Caco-2 (cell line): Measurements from ENCODE around the gene ZNF346. TPM values are rescaled to one million over a fixed set of nuclear protein-coding genes. Genes with fewer than 3 reads are reported as not detected.

Source experiments
- BruUV-seq: library from RNA; stranded (reverse); fragments of 400-500 nt; replicated peaks from 2 replicates; lab custom pipeline; 2021; lab: Mats Ljungman, UMichigan
- CTCF ChIA-PET: fragments of 300-600 bp; sonication (Branson Sonifier 250); formaldehyde crosslinking; loops from one replicate; lab custom pipeline; 2022; ENCODE audit warnings: antibody characterized with exemption; lab: Charles Lee
- POLR2A ChIA-PET: fragments of 300-600 bp; sonication (Branson Sonifier 250); formaldehyde crosslinking; loops from one replicate; lab custom pipeline; 2022; ENCODE audit warnings: antibody characterized with exemption; lab: Charles Lee
- DNase-seq, 2 experiments: peaks; one replicate each; pipeline versions ENCODE4 v3.0.0 to v3.0.0-alpha.2; 2020 to 2022
- H3K27me3 ChIP-seq: replicated peaks from 2 replicates; pipeline ENCODE4 v1.6.0; 2011; ENCODE audit warnings: low read length; ENCODE audit not compliant: control insufficient read depth, insufficient read depth
- H3K36me3 ChIP-seq: 2 replicates; pipeline ENCODE4 v1.5.1; 2011; ENCODE audit warnings: low read length; ENCODE audit not compliant: control insufficient read depth, insufficient read depth
- H3K4me1 ChIP-seq: fragments of 250-450 bp; sonication (Bioruptor Pico); 2 replicates; pipeline ENCODE4 v1.5.1; 2020; ENCODE audit warnings: mild to moderate bottlenecking
- H3K4me3 ChIP-seq: 2 replicates; pipeline ENCODE4 v1.5.1; 2011; ENCODE audit warnings: low read depth, mild to moderate bottlenecking, control low read depth, low read length
- H3K9me3 ChIP-seq: fragments of 250-450 bp; sonication (Bioruptor Pico); 2 replicates; pipeline ENCODE4 v1.5.1; 2020; ENCODE audit warnings: mild to moderate bottlenecking, moderate library complexity
- H3K27ac Mint-ChIP-seq: one replicate; pipeline ENCODE4 v1.8.0; 2022; ENCODE audit warnings: mixed read lengths; ENCODE audit not compliant: unreplicated experiment
- H3K27me3 Mint-ChIP-seq: one replicate; pipeline ENCODE4 v1.8.0; 2022; ENCODE audit warnings: mixed read lengths; ENCODE audit not compliant: insufficient read depth, unreplicated experiment
- H3K36me3 Mint-ChIP-seq: one replicate; pipeline ENCODE4 v1.8.0; 2022; ENCODE audit warnings: mild to moderate bottlenecking, mixed read lengths; ENCODE audit not compliant: insufficient read depth, unreplicated experiment
- H3K4me1 Mint-ChIP-seq: one replicate; pipeline ENCODE4 v1.8.0; 2022; ENCODE audit warnings: low read depth, mixed read lengths; ENCODE audit not compliant: unreplicated experiment
- H3K4me3 Mint-ChIP-seq: one replicate; pipeline ENCODE4 v1.8.0; 2022; ENCODE audit warnings: mild to moderate bottlenecking, moderate library complexity, mixed read lengths; ENCODE audit not compliant: unreplicated experiment
- H3K9me3 Mint-ChIP-seq: one replicate; pipeline ENCODE4 v1.8.0; 2022; ENCODE audit warnings: mixed read lengths; ENCODE audit not compliant: unreplicated experiment
- intact Hi-C: fragments of 100-400 bp; cut with micrococcal nuclease; formaldehyde crosslinking; loops from one replicate; pipeline ENCODE4 v1.10.0; 2022; ENCODE audit not compliant: unreplicated experiment
- total RNA-seq: library from RNA; stranded (reverse); gene quantifications from 2 replicates; pipeline ENCODE4 v1.2.3, GENCODE V29; 2022
- TF ChIP-seq, protein P1 (sequence below), 2 experiments: fragments of 200-600 bp in 1 of 2; IDR thresholded peaks; 1 replicate in 1 of 2; 2 replicates in 1 of 2; pipeline versions ENCODE4 v1.5.1 to v1.8.0; 2011 to 2022; ENCODE audit warnings: antibody characterized with exemption in 1 of 2, control low read depth in 1 of 2, inconsistent platforms in 1 of 2, low read depth in 1 of 2, low read length in 1 of 2, mild to moderate bottlenecking in 1 of 2, moderate library complexity in 1 of 2; ENCODE audit not compliant: insufficient read depth in 1 of 2, severe bottlenecking in 1 of 2, unreplicated experiment in 1 of 2

Gene ZNF346
- total RNA-seq, 1 experiment from 2014 or later: 24.2 TPM

GRCh38 chr5:177004961-177005360 lies 17.5 kb upstream of the ZNF346 start:
- TF ChIP-seq, protein P1, sequence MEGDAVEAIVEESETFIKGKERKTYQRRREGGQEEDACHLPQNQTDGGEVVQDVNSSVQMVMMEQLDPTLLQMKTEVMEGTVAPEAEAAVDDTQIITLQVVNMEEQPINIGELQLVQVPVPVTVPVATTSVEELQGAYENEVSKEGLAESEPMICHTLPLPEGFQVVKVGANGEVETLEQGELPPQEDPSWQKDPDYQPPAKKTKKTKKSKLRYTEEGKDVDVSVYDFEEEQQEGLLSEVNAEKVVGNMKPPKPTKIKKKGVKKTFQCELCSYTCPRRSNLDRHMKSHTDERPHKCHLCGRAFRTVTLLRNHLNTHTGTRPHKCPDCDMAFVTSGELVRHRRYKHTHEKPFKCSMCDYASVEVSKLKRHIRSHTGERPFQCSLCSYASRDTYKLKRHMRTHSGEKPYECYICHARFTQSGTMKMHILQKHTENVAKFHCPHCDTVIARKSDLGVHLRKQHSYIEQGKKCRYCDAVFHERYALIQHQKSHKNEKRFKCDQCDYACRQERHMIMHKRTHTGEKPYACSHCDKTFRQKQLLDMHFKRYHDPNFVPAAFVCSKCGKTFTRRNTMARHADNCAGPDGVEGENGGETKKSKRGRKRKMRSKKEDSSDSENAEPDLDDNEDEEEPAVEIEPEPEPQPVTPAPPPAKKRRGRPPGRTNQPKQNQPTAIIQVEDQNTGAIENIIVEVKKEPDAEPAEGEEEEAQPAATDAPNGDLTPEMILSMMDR (IDR thresholded peaks at IDR 0.05; ENCODE audit: insufficient read depth in 1 of 2, low read depth in 1 of 2, low read length in 1 of 2, severe bottlenecking in 1 of 2, unreplicated experiment in 1 of 2): no peak
- peak in 1 of 2 experiments; percentile 3 for DNase-seq
- peaks cover 5% of the 10 kb centered on the region for H3K4me1 Mint-ChIP-seq

DNA sequence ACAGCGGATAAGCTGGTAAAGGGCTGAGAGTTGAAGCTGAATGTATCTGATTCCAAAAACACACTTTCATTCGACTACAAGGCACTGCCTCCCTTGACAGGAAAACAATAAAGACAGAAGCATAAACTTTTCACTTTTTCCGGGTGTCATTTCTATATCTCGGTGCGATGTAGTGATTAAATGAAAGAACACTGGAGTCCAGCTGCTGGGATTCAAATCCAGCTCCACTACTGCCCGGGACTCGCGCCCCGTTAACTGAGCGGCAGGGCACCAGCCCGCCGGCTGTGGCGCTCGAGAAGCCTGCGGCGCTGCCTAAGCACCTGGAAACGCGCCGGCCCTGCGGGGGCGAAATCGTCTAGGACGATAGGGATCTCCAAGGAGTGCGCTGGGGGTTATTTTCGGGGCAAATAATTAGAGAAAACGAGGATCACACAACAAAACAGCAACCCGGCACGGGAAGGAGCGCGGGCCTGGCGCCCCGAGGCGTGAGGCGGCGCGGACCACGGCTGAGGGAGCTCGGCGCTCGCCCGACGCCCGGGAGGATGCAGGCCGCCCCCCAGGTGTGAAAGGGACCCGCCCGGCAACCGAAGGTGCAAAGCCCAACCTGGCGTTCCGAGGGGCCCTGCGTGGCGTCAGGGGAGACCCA lies 16.8 kb upstream of the ZNF346 start:
- peaks cover 39% of the 10 kb centered on the region for H3K36me3 Mint-ChIP-seq
- peak overlapping the region; percentile 93 for H3K27ac Mint-ChIP-seq
- peak overlapping the region; percentile 89 for H3K4me3 Mint-ChIP-seq
- H3K9me3 Mint-ChIP-seq: no peaks in the 10 kb centered on the region
- BruUV-seq: no TSS peak
- DNase-seq: peak; percentile 71 to 77
- H3K4me1 ChIP-seq: peaks cover 5% of the 10 kb centered on the region; the same call in 1 of the 2 replicates
- H3K4me1 Mint-ChIP-seq: peaks cover 5% of the 10 kb centered on the region
- no peaks in the 10 kb centered on the region for H3K27me3 Mint-ChIP-seq
- ChIA-PET CTCF (interaction anchor here (0.5 to 1.3 kb wide), 7 partner anchors 9 to 540 kb away, joined by 3 to 9 read pairs (median 4); partner anchors contain the start of genes FGFR4 and ZNF346), POLR2A (interaction anchor here (0.6 to 1.5 kb wide), 3 partner anchors 8 to 345 kb away, joined by 4 to 8 read pairs (median 4); partner anchors contain the start of gene FGFR4)
- no peaks in the 10 kb centered on the region for H3K36me3 ChIP-seq
- no peaks in the 10 kb centered on the region for H3K27me3 ChIP-seq
- H3K9me3 ChIP-seq: no peaks in the 10 kb centered on the region
- intact Hi-C loops: loop anchor here (2.0 kb wide), 1 partner anchor 17 kb away; the partner anchor contains the start of gene ZNF346
- peak overlapping the region; percentile 71 for H3K4me3 ChIP-seq
- TF ChIP-seq, protein P1 (IDR thresholded peaks at IDR 0.05; ENCODE audit: insufficient read depth in 1 of 2, low read depth in 1 of 2, low read length in 1 of 2, severe bottlenecking in 1 of 2, unreplicated experiment in 1 of 2): peak; percentile 40 to 77

More at GRCh38 chr5:177004961-177005360, 17.5 kb upstream of the ZNF346 start:
- no TSS peak for BruUV-seq
- Histone ChIP-seq H3K4me1 (peaks cover 5% of the 10 kb centered on the region; the same call in 1 of the 2 replicates), H3K4me3 (no peak overlapping the region; the same call in 1 of the 2 replicates), H3K36me3 (no peaks in the 10 kb centered on the region), H3K27me3 (no peaks in the 10 kb centered on the region), H3K9me3 (no peaks in the 10 kb centered on the region)
- Mint-ChIP-seq H3K36me3 (peaks cover 46% of the 10 kb centered on the region), H3K9me3 (no peaks in the 10 kb centered on the region), H3K27me3 (no peaks in the 10 kb centered on the region), H3K27ac (no peak overlapping the region), H3K4me3 (peak overlapping the region; percentile 89)
- ChIA-PET CTCF (interaction anchor here (0.7 to 1.3 kb wide), 3 partner anchors 8 to 107 kb away, joined by 3 to 5 read pairs (median 4); partner anchors contain the start of gene FGFR4), POLR2A (interaction anchor here (0.6 to 1.5 kb wide), 2 partner anchors 9 to 81 kb away, joined by 4 to 8 read pairs; partner anchors contain the start of gene FGFR4)
- intact Hi-C loops: no loop called here

DNA sequence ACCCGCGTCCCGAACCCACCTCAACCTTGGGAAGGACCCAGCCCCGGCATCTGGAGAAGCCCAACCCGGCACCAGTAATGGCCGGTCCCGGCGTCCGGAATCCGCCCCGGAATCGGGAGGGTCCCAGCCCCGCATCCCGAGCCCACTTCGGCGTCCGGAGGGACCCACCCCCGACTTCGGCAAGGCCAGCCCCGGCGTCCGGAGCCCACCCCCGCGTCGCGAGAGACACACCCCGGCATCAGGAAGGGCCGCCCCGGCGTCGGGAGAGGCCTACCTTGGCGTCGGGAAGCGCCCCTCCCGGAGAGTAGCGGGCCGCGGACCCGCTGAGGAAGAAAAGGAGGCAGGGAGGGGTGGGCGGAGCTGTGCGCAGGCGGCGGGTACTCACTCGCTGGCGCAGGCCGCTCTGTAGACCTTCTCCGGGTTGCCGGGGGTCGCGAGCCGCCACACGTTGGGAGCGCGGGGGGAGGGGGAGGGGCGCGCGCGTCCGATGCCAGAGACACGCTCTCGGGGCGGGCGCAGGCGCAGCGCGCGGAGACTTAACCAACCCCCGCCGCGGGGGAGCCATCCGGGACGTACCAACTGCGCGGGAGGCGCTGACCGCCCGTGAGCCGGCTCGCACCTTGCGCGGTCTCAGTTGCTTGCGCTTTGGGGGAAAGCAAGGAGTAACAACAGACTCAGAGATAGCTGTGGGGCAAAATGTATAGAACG lies 16.1 kb upstream of the ZNF346 start, which contains the start of gene UIMC1:
UIMC1 (minus strand) TSS at position 515 of the 708 bp plus-strand sequence. CDS start 24,164 bp downstream, outside the sequence.
- Mint-ChIP-seq H3K4me1 (peaks cover 5% of the 10 kb centered on the region), H3K4me3 (peak within 1 kb of the TSS; percentile 89), H3K36me3 (peaks cover 32% of the 10 kb centered on the region), H3K9me3 (no peaks in the 10 kb centered on the region), H3K27me3 (no peaks in the 10 kb centered on the region), H3K27ac (peak within 1 kb of the TSS; percentile 93)
- TF ChIP-seq, protein P1 (IDR thresholded peaks at IDR 0.05; ENCODE audit: insufficient read depth in 1 of 2, low read depth in 1 of 2, low read length in 1 of 2, severe bottlenecking in 1 of 2, unreplicated experiment in 1 of 2): no peak
- Histone ChIP-seq H3K9me3 (no peaks in the 10 kb centered on the region), H3K4me1 (peaks cover 5% of the 10 kb centered on the region; the same call in 1 of the 2 replicates), H3K27me3 (no peaks in the 10 kb centered on the region), H3K36me3 (no peaks in the 10 kb centered on the region), H3K4me3 (peak within 1 kb of the TSS; percentile 71)
- POLR2A ChIA-PET: interaction anchor here (0.6 to 1.5 kb wide), 2 partner anchors 80 to 346 kb away, joined by 4 read pairs; partner anchors contain the start of gene FGFR4
- intact Hi-C loops: loop anchor here (2.0 kb wide), 1 partner anchor 16 kb away; the partner anchor contains the start of gene ZNF346
- no TSS peak for BruUV-seq
- DNase-seq: peak; percentile 94 to 97
- CTCF ChIA-PET: interaction anchor here (0.5 to 1.3 kb wide), 5 partner anchors 11 to 540 kb away, joined by 3 to 9 read pairs (median 5); partner anchors contain the start of gene ZNF346
